Midbrain (tissue), 1 donor: Measurements from ENCODE around the gene MRM2.

ENCODE experiments used
- DNase-seq: peaks from one replicate; lab custom pipeline; 2025; lab: John Stamatoyannopoulos, UW

Gene MRM2

DNA sequence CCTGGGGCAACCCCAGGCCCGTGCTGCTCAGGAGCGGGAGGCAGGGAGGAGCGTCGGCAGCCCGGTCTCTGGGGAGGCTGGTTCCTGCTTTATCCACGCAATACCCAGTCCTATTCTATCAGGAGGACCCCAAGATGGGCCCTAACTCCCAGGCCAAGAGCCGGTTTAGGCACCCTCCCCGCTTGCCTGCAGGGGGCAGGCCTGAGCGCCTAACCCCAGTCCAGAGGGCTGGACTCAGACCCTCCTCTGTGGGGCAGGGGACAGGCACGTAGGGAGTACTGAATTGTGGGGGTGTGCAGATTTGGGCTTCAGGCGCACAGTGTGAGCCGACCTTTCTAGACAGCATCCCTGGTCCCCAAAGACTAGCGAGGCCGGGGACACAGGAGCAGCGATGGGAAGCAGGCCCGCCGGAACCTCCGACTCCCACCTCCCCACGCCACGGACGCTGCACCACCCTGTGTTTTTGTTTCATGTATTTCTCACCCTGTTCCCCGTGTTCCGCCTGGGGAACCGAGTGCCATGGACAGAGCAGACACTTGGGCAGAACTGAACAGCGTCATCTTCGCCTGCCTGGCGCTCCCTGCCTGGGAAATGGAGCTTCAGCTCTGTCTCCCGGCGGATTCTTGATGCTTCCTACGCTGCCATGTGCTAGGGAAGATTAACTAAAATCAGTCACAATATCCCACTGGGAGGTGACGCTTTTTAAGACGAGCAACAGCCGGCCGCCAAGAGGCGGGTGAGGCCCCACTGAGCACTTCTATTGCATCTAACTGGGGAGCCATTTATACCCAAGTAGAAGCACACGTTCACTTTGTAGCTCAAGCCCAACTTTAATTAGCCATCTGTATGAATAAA lies 5.4 kb upstream of the MRM2 start:
- no peak for DNase-seq

DNA sequence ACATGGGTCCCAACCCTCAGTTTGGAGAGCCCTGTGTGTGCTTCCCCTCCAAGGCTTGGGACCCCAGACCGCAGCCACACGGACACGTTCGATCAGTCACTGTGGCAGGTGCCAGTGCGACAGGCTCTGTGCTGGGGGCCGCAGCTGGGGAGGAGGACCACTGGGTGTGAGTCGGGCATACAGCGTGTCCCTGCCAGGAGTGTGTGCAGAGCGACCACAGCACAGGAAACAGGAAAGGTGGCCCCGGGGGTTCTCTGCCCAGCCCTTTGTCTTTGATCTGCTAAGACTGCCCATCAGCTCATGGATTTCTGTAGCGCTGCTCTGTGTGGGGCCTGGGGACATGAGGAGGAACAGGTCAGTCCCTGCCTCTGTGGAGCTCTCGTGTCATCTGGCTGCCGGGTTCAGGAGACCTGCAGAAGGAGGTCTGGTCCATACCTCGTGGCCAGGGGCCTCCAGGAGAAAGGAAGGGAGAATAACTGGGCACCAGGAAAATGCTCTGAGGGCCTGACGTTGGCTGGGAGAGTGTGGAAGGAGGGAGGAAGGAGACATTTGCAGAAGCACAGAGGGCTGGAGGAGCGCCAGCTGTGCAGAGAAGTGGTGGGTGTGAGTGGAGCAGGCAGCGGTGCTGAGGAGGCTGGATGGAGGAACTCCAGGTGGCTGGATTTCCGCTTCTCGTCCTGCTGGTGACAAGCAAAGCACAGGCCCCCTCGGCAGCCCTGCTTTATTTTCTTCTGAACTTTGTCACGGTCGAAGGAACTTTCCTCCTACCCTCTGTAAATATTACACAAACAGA lies 4.1 kb upstream of the MRM2 start:
- no peak for DNase-seq

DNA sequence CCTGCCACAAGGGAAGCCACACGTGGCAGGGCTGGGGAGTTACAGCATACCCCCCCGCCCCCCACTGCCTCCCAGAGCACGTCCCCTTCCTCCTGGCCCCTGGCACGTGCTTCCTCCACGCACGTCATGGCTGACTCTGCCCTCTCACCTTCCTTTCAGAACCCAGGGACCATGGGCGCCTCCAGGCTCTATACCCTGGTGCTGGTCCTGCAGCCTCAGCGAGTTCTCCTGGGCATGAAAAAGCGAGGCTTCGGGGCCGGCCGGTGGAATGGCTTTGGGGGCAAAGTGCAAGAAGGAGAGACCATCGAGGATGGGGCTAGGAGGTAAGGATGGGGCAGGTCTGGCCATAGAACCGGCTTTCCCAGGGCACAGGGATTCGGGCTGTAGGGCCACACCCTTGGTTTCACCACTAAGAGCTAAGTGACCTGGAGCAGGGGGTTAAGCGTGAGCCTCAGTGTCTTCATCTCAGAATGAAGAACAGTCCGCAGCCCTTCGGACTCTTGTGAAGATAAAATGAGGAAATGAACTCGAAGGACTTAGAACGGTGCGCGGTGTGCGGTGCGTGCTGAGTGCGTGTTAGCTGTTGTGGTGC lies 2.5 kb upstream of the MRM2 start:
- no peak for DNase-seq

DNA sequence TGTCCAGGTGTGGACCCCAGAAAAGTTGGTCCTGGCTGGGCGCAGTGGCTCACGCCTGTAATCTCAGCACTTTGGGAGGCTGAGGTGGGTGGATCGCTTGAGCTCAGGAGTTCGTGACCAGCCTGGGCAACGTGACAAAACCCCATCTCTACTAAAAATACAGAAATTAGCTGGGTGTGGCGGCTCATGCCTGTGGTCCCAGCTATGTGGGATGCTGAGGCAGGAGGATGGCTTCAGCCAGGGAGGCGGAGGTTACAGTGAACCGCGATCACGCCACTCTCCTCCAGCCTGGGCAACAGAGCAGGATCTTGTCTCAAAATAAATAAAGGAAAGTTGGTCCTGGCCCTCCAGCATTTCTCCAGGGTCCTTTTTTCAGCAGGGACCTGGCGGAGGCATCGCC lies 1.5 kb upstream of the MRM2 start:
- no peak for DNase-seq

DNA sequence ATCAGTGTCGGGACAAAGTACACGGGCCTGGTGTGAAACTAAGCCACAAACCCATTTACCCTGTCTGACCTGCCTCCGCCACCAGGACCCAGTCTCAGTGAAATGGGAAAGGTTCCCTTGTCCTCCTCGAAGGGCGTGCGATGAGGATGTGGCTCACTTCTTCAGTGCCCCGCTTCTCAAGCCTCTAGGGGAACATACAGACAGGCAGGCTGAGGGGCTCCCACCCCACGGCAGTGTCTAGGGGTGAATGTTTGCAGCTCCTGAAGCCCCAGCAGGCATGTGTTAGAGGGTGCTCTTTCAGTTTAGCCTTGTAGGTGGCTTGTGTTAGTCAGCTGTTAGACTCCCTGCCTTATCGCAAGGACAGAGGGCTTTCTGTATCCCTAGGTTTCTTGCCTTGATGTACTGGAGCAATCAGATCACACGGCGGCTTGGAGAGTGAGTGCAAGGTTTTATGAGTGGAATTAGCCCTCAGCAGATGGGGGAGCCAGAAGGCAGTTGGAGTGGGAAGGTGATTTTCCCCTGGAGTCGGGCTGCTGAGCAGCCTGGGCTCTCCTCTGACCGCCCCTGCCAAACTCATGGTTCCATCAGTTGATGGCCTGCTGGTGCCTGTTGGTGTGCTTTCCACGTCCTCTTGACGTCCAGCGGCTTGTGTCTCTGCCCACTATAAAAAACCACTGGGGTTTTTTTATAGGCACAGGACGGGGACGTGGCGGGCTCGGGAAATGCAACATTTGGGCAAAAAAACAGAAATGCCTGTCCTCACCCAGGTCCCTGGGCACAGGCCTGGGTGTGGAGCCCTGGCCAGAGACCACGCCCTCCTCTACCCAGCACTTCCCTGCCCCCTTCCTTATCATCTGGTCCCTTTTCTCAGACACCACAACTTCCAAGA lies 780 bp upstream of the MRM2 start:
- no peak for DNase-seq

DNA sequence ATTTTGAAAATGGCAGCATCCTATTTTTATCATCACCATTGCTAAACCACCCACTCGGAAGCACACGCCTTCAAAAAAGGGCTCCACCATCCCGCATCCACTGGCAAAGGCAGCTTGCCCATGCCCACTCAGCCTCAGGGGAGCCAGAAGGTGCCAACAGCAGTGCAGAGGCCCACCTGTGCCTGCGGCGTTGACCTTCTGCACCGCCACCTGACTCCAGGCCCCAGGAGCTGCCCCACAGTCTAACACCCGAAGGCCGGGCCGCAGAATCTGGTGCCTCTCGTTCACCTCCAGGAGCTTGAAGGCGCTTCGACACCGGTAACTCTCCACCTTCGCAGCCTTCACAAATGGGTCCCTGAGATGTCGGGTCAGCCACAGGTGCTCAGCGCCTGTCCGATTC lies 2.8 kb downstream of the MRM2 start:
- DNase-seq, result no peak

DNA sequence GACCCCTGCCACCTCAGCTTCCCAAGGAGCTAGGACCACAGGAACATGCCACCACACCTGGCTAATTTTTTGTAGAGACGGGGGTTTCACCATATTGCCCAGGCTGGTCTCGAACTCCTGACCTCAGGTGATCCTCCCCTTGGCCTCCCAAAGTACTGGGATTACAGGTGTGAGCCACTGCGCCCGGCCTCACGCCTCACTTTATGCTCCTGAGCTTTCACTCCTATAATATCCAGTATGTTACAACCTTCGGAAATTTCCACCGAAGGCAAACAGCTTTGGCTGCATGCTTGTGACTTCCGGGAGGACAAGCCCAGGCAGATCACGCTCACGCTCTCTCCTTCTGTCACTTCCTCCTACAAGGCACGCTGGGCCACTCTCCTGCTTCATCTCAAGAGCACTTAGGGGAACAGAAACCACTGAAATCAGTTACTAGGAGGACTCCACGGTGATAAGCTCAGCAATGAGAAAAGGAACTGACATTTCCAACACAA lies 4.8 kb downstream of the MRM2 start:
- peak; percentile 20 for DNase-seq

DNA sequence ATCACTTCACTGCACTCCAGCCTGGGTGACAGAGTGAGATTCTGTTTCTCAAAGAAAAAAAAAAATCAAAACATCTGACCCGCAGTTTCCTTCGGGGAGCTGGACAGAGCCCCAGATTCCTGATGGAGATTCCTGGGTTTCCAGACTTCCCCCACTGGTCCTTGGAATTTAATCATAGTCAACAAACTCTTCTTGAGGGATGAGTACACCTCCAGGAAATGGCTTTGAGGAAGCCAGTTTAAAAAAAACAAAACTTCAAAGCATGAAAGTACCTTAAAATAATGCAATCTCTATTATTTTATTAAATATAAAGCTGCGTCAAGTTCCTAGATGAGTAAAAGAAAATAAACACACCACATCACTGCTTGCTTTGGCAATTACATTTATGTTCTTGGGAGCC lies 8.1 kb downstream of the MRM2 start:
- no peak for DNase-seq

DNA sequence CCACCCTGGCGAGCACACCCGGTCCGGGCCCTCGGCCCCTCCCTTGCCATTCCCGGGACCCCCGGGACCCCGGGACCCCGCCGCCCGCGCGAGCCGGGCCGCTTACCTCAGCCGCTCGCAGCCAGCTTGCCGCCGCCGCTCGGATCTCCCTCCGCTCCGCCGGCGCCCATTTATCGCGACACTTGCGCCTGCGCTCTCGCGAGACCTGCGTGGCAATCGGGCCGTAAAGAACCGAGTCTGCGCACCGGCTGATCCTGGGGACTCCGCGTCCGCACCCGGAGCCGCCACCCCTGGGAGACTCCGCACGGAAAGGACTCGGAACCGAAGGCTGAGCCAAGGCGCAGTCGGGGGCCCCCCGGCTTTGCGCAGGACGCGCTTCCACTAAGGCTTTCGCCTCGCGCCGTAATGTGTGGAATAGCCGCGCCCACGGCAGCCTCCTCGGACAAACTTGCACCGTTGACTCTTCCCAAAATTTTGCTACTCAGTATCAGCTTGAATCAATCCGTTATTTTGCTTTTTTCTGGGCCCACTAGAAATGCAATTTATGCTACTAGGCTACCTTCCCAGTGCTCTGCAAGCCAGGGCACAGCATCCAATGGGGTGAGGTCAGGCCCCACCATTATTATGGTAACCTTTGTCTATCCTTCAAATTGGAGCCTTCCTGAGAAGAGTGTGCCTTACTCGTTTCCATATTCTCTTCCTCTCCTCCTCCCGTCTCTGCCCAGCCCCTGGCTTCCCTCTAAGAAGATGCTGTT lies 9.1 kb downstream of the MRM2 start, which contains the start of gene MAD1L1:
Gene MAD1L1, minus strand, starts transcription at position 180 of the 755 bp plus-strand sequence. CDS start 2,812 bp downstream, outside the sequence.
- peak; percentile 85 for DNase-seq

DNA sequence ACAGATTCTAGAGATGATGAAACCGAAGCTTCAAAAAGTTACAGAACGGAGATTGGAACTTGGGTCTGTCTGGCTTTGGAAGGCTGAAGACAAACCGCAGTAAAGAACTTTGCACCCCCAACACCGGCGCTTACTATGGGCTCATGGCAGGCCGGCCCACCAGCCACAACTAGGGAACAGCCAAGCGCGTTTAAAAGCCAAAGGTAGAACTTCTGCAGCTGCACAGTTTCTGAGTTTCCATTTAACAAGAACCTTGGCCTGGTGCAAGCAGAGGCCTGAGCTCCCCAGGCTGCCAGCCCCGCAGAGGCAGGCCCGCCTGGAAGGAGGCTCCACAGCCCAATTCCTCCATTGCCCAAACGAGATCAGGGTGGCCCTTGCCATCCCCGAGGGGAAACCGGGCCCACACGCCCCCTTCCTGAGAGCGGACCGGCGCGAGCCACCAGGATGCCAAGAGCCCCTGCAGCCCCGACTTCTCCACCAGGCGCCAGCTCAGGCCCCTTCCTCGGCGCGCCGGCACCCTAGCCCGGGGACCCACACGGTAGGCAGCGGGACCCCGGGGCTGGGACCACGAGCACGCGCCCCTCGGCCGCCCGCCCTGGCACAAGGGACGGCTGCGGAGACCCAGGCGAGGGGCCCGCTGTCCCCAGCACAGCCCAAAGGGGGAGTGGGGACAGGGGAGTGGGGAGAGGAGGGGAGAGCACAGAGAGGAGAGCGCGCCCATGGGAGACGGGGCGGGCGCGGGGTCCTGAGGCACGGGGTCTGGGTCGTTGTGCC lies 9.8 kb downstream of the MRM2 start:
- DNase-seq, result no peak

DNA sequence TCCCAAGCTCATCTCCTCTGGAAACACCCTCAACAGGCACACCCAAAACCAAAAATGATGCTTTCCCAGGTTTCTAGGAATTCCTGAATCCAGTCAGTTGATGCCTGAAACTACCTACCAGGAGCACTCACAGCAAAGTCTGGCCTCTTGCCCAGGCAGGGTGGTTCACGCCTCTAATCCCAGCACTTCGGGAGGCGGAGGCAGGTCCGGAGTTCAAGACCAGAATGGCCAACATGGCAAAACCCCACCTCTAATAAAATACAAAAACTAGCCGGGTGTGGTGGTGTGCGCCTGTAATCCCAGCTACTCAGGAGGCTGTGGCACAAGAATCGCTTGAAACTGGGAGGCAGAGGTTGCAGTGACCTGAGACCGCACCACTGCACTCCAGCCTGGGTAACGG lies 11.1 kb downstream of the MRM2 start:
- no peak for DNase-seq

DNA sequence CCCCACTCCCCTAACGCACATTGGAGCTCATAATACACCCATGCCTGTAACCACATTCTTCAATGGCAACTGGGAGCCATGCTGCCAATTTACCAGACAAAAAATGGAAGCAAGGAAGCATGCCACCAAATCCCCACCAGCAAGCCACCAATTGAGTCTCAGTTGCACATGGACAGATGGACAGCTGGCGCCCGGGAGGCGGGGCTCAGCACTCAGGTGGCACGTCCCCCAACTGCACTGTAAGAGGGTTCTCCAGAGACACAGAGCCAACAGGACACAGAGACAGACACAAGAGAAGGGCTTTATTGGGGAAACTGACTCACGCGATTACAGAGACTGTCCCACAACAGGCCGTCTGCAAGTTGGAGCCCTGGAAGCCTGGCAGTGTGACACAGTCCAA lies 11.8 kb downstream of the MRM2 start:
- no peak for DNase-seq

DNA sequence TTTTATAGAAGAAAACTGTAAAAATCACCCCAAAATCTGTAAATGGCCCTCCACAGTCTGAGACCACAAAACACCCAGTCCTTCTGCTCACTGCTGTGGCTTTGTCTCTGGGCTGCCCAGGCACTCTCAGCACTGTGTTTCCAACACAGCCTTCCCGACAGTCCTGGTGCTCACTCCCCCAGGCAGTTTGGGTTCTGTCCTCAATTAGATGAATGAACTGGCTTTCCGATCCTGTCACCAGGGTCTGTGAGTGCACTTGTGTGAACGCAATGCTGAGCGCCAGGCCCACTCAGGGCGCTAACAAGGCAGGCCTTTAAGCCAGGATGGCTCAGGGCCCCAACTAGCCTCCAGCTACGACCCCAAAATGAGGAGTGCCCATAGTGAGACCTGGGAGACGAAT lies 12.5 kb downstream of the MRM2 start:
- no peak for DNase-seq

DNA sequence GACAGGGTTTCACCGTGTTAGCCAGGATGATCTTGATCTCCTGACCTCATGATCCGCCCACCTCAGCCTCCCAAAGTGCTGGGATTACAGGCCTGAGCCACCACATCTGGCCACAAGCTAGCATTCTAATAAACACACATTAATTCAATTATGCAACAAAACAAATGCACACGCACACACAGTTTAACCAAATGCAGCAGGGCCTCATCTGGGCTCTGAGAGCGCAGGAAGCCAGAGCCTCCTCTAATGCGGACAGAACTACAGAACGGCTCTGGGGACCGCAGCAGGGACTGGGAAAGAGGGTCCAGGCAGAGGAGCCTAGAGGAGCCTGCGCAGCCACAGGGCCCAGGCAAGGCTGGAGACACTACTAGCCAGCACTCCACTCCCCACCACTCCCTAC lies 13.1 kb downstream of the MRM2 start:
- no peak for DNase-seq

DNA sequence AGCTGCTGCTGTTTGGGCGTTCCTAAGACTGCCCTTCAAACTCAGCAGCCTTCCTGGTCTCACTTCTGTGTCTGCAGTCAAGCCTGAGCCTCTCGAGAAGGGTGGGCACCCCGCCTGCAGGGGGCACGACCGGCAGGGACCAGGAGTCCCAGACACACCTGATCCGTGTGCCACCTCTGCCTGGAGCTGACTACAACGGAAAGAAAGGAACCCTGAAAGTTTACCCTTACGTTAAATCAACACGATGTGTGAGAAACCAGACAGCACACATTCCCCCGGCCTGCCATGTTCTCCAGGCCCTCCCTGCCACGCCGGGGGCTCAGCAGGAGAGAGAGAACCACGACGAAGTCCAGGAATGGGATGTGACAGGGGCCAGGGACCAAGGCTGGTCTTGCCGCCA lies 14.3 kb downstream of the MRM2 start:
- DNase-seq, result no peak

DNA sequence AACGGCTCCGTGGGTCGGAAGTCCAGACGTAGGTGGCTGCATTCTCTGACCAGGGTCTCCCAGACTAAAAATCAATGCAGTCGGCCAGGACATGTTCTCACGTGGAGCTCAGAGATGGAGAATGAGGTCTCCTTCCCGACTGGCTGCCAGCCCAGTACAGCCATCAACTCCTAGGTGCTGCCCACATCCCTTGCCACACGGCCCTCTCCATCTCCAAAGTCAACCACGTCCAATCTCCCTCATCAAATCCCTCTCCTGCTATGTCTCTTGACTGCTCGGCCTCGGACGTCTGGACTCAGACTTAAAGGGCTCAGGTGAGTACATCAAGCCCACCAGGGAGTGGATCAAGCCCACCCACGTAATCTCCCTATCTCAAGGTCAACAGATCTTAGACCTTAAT lies 16.2 kb downstream of the MRM2 start:
- DNase-seq, result no peak

DNA sequence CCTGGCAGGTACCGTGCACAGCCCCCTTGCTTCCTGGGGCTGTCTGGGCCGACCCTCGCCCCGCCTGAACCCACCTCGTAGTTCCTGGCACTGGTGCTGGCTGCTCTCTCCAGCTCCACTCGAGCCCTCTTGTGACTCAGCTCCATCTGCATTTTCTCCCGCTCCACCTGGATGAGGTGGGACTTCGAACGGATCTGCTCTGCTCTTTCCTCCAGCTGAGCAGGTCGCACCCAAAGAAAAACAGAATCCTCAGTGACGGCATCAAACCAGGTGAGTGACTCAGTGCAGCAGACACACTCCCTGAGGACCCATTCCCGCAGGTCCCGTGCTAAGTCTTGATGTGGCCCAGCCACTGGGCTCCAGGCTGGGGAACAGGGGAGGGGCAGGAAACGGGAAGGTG lies 16.7 kb downstream of the MRM2 start:
- no peak for DNase-seq

DNA sequence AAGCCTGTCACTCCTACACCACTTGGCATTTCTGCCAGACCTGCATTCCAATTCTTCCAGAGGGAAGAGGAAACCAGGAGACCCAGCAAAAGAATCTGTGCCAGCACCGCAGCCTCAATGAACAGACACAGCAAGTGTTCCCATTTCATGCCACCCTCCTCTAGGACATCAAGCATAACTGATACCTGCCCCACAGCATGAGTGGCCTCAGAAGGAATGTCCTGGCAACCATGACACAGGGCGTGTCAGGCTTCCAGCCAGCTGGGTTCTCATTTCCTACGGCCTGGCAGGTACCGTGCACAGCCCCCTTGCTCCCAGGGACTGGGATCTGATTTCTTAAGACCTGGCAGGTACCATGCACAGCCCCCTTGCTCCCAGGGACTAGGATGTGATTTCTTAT lies 17.1 kb downstream of the MRM2 start:
- no peak for DNase-seq

DNA sequence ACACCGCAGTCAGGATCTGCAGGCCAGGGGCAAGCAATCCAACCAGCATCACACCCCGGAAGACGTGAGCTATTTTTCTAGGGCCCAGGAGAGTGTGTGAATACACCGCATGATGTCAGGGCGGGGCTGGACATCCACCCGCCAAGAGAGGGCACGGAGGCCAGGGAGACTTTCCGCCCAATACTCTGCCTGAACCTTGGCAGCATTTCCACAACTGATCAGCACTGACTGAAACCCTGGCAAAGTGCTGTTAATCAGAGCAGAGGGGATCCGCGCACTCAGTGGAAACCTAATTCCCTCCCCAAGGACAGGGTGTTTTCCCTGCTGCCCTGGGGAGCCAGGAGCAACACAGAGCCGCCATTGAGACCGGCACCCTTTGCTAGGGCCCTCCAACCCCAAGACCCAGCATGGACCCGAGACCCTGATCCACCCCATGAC lies 17.5 kb downstream of the MRM2 start:
- DNase-seq, result no peak

DNA sequence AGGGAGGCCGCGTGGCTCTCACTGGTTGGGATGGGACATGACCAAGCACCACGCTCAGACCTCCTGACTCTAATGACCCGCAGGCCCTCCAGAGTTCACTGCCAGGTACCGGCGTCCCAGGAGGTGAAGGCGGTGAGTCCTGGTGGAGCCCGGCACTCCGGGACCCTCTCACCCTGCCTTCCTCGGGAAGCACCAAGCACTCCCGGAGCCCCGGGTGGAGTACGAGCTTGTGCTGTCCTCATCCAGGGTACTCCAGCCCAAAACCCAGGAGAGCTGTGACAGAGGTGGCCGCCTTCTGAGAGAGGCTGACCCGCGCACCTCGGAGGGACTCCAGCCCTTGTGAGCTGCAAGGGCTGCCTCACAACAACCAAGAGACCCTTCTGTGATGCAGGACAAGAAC lies 18.7 kb downstream of the MRM2 start:
- no peak for DNase-seq
